Effector memory CD4-positive, alpha-beta T cell (primary cell): Measurements from ENCODE around the gene TMEM52.
A peak's percentile ranks its signal among the peaks of the same experiment; 100 is the strongest.

ENCODE experiments used
- DNase-seq, 3 donors: peaks; one replicate each; pipeline ENCODE4 v3.0.0-alpha.2; 2020
- H3K27ac ChIP-seq: 2 replicates; pipeline ENCODE4 v1.7.0; 2013; ENCODE audit warnings: mild to moderate bottlenecking, low read length, moderate library complexity; ENCODE audit not compliant: insufficient read depth, poor library complexity, severe bottlenecking
- H3K27me3 ChIP-seq: replicated peaks from 2 replicates; pipeline ENCODE4 v1.7.0; 2013; ENCODE audit warnings: mild to moderate bottlenecking, low read length; ENCODE audit not compliant: insufficient read depth, control insufficient read depth, poor library complexity, severe bottlenecking
- H3K36me3 ChIP-seq: 2 replicates; pipeline ENCODE4 v1.7.0; 2013; ENCODE audit warnings: mild to moderate bottlenecking, low read length, moderate library complexity; ENCODE audit not compliant: control insufficient read depth, insufficient read depth
- H3K4me1 ChIP-seq: 2 replicates; pipeline ENCODE4 v1.7.0; 2013; ENCODE audit warnings: low read length, mild to moderate bottlenecking; ENCODE audit not compliant: control insufficient read depth, insufficient read depth, poor library complexity, severe bottlenecking
- H3K4me3 ChIP-seq: 2 replicates; pipeline ENCODE4 v1.7.0; 2013; ENCODE audit warnings: low read length, low read depth, mild to moderate bottlenecking; ENCODE audit not compliant: insufficient read depth, poor library complexity, severe bottlenecking
- H3K9me3 ChIP-seq: 2 replicates; pipeline ENCODE4 v1.7.0; 2013; ENCODE audit warnings: mild to moderate bottlenecking, low read length, moderate library complexity; ENCODE audit not compliant: control insufficient read depth

Gene TMEM52

DNA sequence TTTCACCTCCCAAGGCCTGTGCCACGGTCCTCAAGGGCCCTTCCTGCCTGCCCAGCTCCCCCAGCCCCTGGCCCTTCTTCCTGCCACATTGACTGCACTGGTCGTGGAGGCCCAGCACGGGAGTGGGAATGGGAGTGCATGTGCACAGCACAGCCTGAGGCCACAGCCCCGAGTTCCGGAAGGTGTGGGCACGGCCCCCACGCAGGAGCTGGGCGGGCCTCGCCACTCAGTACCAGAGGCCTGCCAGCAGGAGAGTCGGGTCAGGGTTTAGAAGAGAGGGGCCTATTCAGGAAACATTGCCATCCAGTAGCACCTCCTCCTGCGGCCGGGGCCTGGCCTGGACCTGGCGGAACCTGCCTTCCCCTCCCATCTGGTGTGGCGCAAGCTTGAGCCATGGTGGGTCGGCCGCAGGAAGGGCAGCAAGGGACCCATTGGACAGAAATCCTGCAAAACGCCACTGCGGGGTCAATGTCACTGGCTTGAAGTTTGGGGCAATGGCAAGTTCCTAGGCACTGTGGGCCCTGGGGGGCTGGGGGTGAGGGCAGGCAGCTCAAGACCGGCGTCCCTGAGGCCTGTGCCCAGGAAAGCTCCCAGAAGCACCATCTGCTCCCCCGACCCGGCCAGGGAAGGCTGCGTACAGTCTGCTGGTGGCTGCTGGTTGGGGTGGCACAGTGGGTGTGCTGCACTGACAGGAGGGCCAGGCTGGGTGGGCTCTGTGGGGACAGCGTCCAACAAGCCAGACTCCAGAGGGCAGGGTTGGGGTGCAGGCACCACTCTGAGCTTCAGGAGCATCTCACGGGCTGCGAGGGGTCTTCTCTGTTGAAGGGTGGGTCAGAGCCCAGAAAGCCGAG, 1.8 kb upstream of the TMEM52 start:
- Histone ChIP-seq H3K36me3 (no peaks in the 10 kb centered on the region), H3K9me3 (no peaks in the 10 kb centered on the region), H3K4me1 (peaks cover 17% of the 10 kb centered on the region), H3K27me3 (no peaks in the 10 kb centered on the region), H3K4me3 (no peak overlapping the region), H3K27ac (no peak overlapping the region)
- no peak for DNase-seq

DNA sequence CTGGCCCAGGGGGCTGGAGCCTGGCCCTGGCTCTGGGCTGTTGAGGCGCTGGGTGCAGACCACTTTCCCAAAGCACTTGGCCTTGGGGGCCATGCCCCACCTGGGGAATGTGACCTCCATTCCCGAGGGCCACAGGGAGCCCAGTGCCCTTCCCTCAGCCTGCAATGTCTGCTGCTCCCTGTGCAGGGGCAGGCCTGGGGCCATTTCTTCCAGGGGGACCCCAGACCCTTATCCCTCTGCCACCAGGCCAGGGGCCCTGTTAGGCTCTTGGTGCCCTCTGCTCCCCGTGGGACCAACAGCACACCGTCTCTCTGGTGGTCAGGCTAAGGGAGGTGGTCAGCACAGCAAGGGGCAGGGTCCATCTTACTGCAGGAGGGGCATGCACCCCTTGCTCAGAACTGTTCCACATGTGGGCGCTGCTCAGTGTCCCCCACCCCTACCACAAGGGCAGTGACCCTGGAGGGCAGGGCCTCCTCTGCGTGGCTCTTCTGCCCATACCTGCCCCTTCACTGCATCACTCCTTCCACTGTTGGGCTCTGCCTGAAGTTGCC, 1.1 kb upstream of the TMEM52 start:
- Histone ChIP-seq H3K27ac (no peak overlapping the region), H3K4me3 (no peak overlapping the region)
- no peak for DNase-seq

DNA sequence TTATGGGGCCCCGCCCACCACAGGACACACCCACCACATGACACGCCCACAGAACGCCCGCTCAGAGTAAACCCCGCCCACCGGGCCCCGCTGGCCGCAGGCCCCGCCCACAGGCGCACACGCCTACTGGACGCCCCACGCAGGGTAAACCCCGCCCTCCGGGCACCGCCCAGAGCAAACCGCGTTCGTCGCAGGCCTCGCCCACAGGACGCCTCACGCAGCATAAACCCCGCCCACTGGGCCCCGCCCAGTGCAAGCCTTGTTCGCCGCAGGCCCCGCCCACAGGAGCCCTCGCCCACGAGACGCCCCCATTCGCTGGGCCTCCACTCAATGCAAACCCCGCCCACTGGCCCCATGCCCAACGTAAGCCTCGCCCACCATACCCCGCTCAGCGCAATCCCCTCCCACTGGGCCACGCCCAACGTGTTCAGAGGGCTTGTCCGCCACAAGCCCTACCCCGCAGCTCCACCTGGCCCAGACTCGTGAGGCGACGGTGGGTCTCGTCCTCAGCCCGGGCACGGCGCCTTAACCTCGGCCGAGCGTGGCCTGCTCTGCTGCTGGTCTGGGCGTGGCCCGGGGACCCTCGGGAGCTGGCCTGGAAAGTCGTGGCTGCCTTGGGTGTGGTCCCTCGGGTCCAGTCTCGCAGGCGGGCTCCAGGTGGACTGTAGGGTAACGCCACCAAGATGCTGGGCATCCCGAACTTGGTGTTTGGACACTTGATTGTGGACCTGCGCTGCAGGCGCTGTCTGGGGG, 401 bp upstream of the TMEM52 start:
- Histone ChIP-seq H3K4me1 (peaks cover 17% of the 10 kb centered on the region), H3K27ac (no peak overlapping the region), H3K4me3 (peak overlapping the region; percentile 61), H3K9me3 (no peaks in the 10 kb centered on the region), H3K27me3 (no peaks in the 10 kb centered on the region), H3K36me3 (no peaks in the 10 kb centered on the region)
- DNase-seq, result peak; percentile 99 to 100 (median 100)

More for the DNA sequence above, 1.1 kb upstream of the TMEM52 start:
- H3K27me3 ChIP-seq, result no peaks in the 10 kb centered on the region
- H3K4me1 ChIP-seq, result peaks cover 17% of the 10 kb centered on the region
- no peaks in the 10 kb centered on the region for H3K36me3 ChIP-seq
- no peaks in the 10 kb centered on the region for H3K9me3 ChIP-seq

DNA sequence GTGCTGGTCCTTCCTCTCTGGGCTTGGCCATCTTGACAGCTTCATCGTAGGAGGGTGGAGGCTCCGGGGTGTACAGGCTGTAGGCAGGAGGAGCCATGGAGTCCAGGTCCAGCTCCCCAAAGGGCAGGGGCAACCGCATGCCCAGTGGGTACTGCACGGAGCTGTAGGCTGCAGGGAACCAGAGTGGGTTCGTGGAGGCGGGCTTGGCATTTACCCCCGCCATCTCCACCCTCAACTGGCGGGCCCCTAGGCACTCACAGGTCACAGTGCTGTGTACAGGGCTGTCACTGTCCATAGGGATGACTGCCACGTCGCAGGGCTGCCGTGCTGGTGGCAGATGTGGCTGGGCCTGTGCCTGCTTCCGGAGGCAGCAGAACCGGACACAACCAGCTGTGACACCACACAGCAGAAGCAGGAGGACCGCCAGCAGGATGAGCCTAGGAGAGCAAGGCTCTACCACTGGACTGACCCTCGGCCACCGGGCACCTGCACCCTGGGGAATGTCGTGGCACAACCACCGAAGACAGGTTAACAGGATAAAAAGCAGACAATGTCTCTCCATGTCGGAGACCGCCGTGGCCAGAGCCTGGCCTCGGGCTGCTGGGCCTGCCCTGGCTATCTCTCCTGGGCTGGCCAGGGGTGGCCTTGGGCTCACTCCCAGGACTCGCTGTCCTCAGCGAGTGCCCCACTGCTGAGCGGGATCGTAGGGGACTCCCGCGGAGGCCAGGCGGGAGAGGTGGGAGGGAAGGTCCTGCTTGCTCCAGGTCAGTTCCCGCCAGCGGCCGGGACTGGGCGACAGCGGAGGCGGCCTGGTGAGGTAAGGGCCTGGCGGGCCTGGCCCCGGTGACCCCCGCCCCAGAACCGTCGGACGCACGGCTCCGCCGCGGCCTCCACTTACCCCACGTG, 831 bp downstream of the TMEM52 start:
- Histone ChIP-seq H3K4me3 (peak overlapping the region; percentile 61), H3K27me3 (no peaks in the 10 kb centered on the region), H3K4me1 (peaks cover 17% of the 10 kb centered on the region)

DNA sequence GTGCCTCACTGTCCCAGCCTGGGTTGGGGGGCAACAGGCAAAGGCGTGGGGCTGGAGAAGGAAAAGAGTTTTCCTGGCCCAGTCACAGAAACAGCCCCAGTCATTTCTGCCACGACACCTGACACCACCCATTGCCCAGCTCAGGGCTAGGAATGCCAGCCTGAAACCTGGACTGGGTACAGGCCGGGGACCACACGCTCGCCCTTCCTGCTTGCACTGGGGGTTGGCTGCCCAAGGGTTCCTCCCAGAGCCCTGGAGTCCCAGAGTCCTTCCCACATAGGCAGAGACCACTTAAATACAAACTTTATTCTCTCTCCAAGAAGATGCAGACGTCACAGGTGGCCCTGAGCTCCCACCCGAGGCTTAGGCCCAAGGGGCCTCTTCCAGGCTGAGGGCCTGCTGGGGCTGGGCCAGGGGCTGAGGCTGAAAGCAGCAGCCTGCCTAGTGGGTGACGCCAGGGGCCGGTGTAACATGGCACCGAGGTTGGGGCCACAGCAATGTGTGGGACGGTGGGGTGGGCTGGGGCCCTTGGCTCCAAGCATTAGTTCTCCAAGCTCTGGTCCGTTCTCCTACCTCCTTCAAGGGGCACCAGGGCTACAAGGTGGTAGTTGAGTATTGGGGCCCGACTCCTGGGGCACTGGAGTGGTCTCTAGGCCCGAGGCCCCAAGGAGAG, 1.6 kb downstream of the TMEM52 start:
- DNase-seq, result no peak
- Histone ChIP-seq H3K27me3 (no peaks in the 10 kb centered on the region), H3K27ac (no peak overlapping the region), H3K4me1 (peaks cover 17% of the 10 kb centered on the region), H3K9me3 (no peaks in the 10 kb centered on the region), H3K4me3 (no peak overlapping the region), H3K36me3 (no peaks in the 10 kb centered on the region)

More for the DNA sequence above, 831 bp downstream of the TMEM52 start:
- Histone ChIP-seq H3K36me3 (no peaks in the 10 kb centered on the region), H3K9me3 (no peaks in the 10 kb centered on the region), H3K27ac (no peak overlapping the region)
- DNase-seq, result no peak

DNA sequence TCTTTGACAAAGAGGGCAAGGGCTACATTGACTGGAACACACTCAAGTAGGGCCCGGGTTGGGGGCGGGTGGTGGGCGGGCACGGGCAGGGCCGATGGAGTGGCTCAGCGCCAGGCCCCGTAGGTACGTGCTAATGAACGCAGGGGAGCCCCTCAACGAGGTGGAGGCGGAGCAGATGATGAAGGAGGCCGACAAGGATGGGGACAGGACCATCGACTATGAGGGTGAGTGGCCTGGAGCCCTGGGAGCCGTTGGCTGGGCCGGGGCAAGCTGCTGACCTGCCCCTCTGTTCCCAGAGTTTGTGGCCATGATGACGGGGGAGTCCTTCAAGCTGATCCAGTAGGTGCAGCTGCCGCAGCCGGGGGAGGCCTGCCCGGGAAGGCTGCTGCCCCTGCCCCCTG, 2.2 kb downstream of the TMEM52 start:
- no peaks in the 10 kb centered on the region for H3K27me3 ChIP-seq
- peaks cover 17% of the 10 kb centered on the region for H3K4me1 ChIP-seq
- no peaks in the 10 kb centered on the region for H3K36me3 ChIP-seq
- no peak for DNase-seq
- no peaks in the 10 kb centered on the region for H3K9me3 ChIP-seq
- no peak overlapping the region for H3K4me3 ChIP-seq
- H3K27ac ChIP-seq, result no peak overlapping the region

DNA sequence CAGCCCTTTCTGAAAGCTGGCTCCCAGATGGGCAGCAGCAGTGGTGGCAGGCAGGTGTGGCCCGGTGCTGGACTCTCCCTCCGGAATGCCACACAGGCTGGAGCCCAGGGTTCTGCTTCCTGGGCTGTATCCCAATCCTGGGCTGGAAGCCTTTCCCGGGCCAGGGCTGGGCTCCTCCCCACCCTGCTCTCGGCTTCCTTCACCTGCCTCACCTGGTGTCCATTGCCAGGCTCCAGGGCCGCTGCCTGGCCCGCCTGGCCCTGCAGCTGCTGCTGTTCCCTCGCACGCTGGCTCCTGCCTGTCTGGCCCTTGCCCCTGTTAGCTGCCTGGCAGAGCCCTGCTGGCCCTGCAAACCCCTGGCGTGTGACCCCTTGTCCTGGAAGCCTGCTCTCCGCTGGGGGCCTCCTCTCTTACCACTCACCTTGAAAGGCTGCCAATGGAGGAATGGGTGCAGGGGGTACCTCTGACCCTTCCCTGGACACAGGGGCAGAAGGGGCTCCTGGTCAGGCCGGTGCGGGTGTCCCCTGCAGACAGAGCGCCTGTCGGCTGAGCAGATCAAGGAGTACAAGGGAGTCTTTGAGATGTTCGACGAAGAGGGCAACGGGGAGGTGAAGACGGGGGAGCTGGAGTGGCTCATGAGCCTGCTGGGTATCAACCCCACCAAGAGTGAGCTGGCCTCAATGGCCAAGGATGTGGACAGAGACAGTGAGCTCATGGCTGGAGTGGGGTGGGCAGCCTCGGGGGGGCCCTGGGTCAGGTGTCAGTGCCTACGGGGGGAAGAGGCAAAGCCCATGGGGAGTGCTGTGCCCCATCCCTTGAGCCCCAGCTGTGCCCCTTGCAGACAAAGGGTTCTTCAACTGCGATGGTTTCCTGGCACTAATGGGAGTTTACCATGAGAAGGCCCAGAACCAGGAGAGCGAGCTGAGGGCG, 2.9 kb downstream of the TMEM52 start:
- Histone ChIP-seq H3K4me3 (no peak overlapping the region), H3K9me3 (no peaks in the 10 kb centered on the region), H3K36me3 (no peaks in the 10 kb centered on the region), H3K27me3 (no peaks in the 10 kb centered on the region), H3K27ac (no peak overlapping the region), H3K4me1 (peaks cover 17% of the 10 kb centered on the region)
- no peak for DNase-seq

DNA sequence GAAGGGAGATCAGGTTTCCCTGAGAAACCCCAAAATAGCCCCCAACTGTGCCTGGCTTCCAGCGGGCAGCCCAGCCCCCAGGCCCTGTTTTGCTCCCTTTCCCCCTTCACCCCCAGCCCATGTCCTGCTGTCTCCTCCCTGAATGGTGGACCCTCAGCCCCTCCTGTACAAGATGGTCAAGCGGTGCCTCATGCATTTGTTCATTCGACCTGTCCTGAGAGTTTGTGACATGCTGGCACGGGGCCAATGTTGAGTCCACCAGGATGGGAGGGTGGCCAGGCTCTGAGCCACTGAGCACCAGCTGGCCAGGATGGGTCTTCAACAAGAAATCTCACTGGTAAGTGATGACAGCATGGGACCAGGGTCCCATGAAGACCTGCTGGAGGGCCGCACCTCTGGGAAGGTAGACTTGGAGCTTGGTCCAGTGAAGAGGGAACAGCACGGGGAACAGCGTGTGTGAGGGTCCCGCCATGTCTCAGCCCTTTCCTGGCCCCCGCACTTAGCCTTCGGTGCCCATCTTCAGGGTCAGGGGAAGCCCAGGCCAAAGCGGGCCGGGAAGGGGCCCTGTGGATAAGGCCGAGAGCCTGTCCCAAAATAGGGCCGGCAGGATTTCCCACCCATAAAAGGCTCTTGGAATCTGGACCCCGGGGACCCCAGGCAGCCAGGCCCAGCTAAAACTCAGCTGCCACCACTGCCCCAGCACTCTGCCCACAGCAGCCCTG, 3.9 kb downstream of the TMEM52 start, which contains the start of gene CALML6:
TSS of gene CALML6 (plus strand) at position 290 of the 722 bp plus-strand sequence. CDS start at position 311, 21 bp downstream.
- peaks cover 17% of the 10 kb centered on the region for H3K4me1 ChIP-seq
- no peak for DNase-seq
- no peak within 1 kb of the TSS for H3K4me3 ChIP-seq
- no peaks in the 10 kb centered on the region for H3K36me3 ChIP-seq
- H3K9me3 ChIP-seq, result no peaks in the 10 kb centered on the region
- no peak within 1 kb of the TSS for H3K27ac ChIP-seq
- H3K27me3 ChIP-seq, result no peaks in the 10 kb centered on the region
